Motor neuron (in vitro differentiated cells): ENCODE results near the gene COX5B. TPM values are rescaled to one million over a fixed set of nuclear protein-coding genes. Genes with fewer than 3 reads are reported as not detected.
A peak's percentile ranks its signal among the peaks of the same experiment; 100 is the strongest.
"Not testable (repeated sequence)": the region's sequence is repeated elsewhere in the genome, so short reads cannot be mapped to it uniquely, and the experiment has no call there.

ENCODE experiments used
- ATAC-seq, 8 experiments: fragments of 200-7000 bp; cut with Tn5 transposase; replicated peaks in 6 of 8; 2 replicates each; pipeline ENCODE4 v1.8.0; 2021; ENCODE audit warnings: mild to moderate bottlenecking in 8 of 8, moderate library complexity in 8 of 8
- H3K27ac ChIP-seq, 2 donors: fragments of 250-450 bp; sonication (Bioruptor Pico); 2 replicates each; pipeline ENCODE4 v1.9.0; 2021; ENCODE audit warnings: antibody characterized with exemption in 2 of 2, mild to moderate bottlenecking in 2 of 2, moderate library complexity in 1 of 2
- H3K4me1 ChIP-seq, 2 donors: fragments of 250-450 bp; sonication (Bioruptor Pico); replicated peaks in 1 of 2; 2 replicates each; pipeline ENCODE4 v1.6.1; 2021; ENCODE audit warnings: antibody characterized with exemption in 2 of 2, mild to moderate bottlenecking in 2 of 2, moderate library complexity in 1 of 2
- H3K4me3 ChIP-seq, 5 donors: fragments of 250-450 bp; sonication (Bioruptor Pico); 2 replicates each; pipeline ENCODE4 v1.9.0; 2021; ENCODE audit warnings: antibody characterized with exemption in 5 of 5, mild to moderate bottlenecking in 5 of 5, moderate library complexity in 4 of 5
- WGBS, 10 experiments: fragments of 450-650 bp; shearing (Covaris generic); methylation state at CpG; one replicate each; pipeline ENCODE4 v1.0.0; 2022; 5-methylcytosine and 5-hydroxymethylcytosine counted together
- in situ Hi-C, 9 experiments: fragments of 400-800 bp; cut with MboI; loops; one replicate each; pipeline ENCODE4 v1.15.0; 2021; ENCODE audit warnings: low sequenced_read_pairs in 9 of 9, low pct_unique_long_range_greater_than_20kb in 2 of 9; ENCODE audit not compliant: unreplicated experiment in 9 of 9
- total RNA-seq, 8 experiments: library from RNA; unstranded; fragments of 300-600 nt; gene quantifications; 2 replicates each; pipeline versions ENCODE4 v1.2.3 to v1.2.4, GENCODE V29; 2022

COX5B gene
- total RNA-seq, 8 experiments from 2014 or later: 290 to 531 (median 349) TPM

DNA sequence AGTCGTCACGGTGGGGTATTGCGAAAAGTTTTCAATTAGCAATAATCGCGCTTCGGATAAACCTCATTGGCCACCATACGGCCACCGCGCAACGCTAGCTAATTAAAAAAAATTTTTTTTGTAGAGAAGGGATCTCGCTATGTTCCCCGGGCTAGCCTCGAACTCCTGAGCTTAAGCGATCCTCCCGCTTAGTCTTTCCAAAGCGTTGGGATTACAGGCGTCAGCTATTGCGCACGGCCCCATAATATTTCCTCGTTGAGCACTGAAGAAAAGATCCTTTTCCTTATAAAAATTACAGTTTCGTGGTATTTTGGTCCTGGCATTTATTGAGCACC, 18.7 kb downstream of the COX5B start:
- Histone ChIP-seq H3K4me3 (peak overlapping the region; percentile 60 to 94 (median 71)), H3K27ac (peak overlapping the region; percentile 86 to 91), H3K4me1 (peaks cover 8 to 14% of the 10 kb centered on the region in 2 donors)
- peak in 1 of 8 experiments; percentile 0 for ATAC-seq
- 0 to 27% (median 6%) methylated on average over 3 to 17 of the region's 21 CpGs for WGBS, 10 experiments
- in situ Hi-C loops: loop anchor here in 2 of 9 experiments (25.0 kb wide), 1 partner anchor 1602 kb away; no protein-coding TSS in a partner anchor

DNA sequence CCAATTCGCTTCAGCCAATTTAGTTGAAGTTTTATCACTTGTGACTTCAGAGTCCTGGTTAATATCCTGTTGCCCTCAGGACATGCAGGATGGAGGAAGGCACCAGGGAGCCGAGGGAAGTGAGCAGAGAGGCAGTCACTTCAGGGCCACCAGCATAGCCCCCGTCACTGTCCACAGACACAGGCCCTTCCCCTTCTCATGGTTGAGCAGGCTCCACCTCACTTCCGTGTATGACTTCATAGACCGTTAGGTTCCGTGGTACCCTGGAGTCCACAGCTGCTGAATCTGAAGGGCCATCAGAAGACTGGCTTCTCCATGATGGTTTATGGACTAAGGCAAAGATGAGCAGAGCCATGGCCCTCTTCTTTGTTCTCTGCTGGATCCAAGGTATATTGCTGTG, 23.6 kb downstream of the COX5B start, which contains the start of gene C2orf92:
TSS of gene C2orf92 (plus strand) at position 266 of the 400 bp plus-strand sequence. CDS start at position 342, 76 bp downstream.
- ATAC-seq: peak in 1 of 8 experiments; percentile 5
- Histone ChIP-seq H3K4me3 (no peak within 1 kb of the TSS), H3K4me1 (peaks cover 0 to 10% of the 10 kb centered on the region in 2 donors), H3K27ac (no peak within 1 kb of the TSS)
- 79 to 100% (median 93%) methylated on average over 1 to 6 of the region's 6 CpGs; no CpG with 5 or more reads in 4 of the 10 experiments for WGBS, 10 experiments
- in situ Hi-C loops: loop anchor here in 2 of 9 experiments (25.0 kb wide), 1 partner anchor 1607 kb away; no protein-coding TSS in a partner anchor

- ATAC-seq: no peak
- no peak overlapping the region for H3K27ac ChIP-seq
- H3K4me3 ChIP-seq: no peak overlapping the region
- in situ Hi-C loops: loop anchor here in 2 of 9 experiments (25.0 kb wide), 1 partner anchor 1608 kb away; no protein-coding TSS in a partner anchor
- H3K4me1 ChIP-seq: peaks cover 0 to 16% of the 10 kb centered on the region in 2 donors
- WGBS, 10 experiments: 80 to 100% (median 100%) methylated on average over 1 of the region's 1 CpG; no CpG with 5 or more reads in 4 of the 10 experiments
Observed at GRCh38 chr2:97670471-97670870, 24.6 kb downstream of the COX5B start.

- no peak for ATAC-seq
- WGBS, 10 experiments: 60 to 100% (median 100%) methylated on average over 1 to 3 of the region's 7 CpGs; no CpG with 5 or more reads in 2 of the 10 experiments
- Histone ChIP-seq H3K4me3 (no peak overlapping the region), H3K27ac (no peak overlapping the region), H3K4me1 (peaks cover 0 to 16% of the 10 kb centered on the region in 2 donors)
- in situ Hi-C loops: loop anchor here in 2 of 9 experiments (25.0 kb wide), 1 partner anchor 1609 kb away; no protein-coding TSS in a partner anchor
Observed at GRCh38 chr2:97671526-97671925, 25.7 kb downstream of the COX5B start.

DNA sequence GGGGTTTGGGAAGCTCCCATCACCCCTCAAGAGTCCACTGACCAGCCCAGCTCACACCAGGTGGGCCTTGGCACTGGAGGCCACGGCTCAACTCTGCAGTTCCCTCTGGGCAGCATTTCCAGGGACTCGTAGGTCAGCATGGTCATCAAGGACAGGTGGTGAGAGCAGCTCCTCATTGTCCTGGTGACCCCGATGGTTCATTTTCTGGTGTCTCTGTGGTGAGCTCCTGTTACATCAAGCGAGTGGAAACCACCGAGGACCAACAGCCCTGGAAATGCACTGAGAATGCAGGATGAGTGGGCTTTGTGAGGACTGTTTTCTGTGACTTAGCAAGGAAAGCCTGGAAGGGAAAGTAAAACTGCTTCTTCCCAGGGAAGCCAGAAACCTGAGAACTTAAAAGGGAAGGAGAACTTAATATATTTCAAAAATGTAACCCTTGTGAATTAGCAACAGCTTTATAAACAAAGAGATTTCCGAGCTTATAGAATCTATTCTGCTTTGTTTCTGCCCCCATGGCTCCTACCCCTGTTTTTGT, 26.8 kb downstream of the COX5B start:
- ATAC-seq, H3K4me3 ChIP-seq, H3K27ac ChIP-seq: not testable (repeated sequence)
- in situ Hi-C loops: loop anchor here in 2 of 9 experiments (25.0 kb wide), 1 partner anchor 1610 kb away; no protein-coding TSS in a partner anchor
- H3K4me1 ChIP-seq: peaks cover 0 to 16% of the 10 kb centered on the region in 2 donors
- 83 to 100% (median 100%) methylated on average over 1 to 2 of the region's 6 CpGs; no CpG with 5 or more reads in 6 of the 10 experiments for WGBS, 10 experiments

GRCh38 chr2:97673182-97673914, 27.5 kb downstream of the COX5B start:
- 80 to 100% (median 96%) methylated on average over 1 to 5 of the region's 9 CpGs; no CpG with 5 or more reads in 5 of the 10 experiments for WGBS, 10 experiments
- peak in 2 of 8 experiments; percentile 21 to 54 for ATAC-seq
- in situ Hi-C loops: loop anchor here in 2 of 9 experiments (25.0 kb wide), 1 partner anchor 1611 kb away; no protein-coding TSS in a partner anchor

GRCh38 chr2:97673915-97674283, 28.0 kb downstream of the COX5B start:
- in situ Hi-C loops: loop anchor here in 2 of 9 experiments (25.0 kb wide), 1 partner anchor 1612 kb away; no protein-coding TSS in a partner anchor
- 58 to 96% (median 82%) methylated on average over 1 to 6 of the region's 8 CpGs; no CpG with 5 or more reads in 2 of the 10 experiments for WGBS, 10 experiments
- no peak overlapping the region for H3K4me3 ChIP-seq

More at GRCh38 chr2:97673182-97673914, 27.5 kb downstream of the COX5B start:
- H3K27ac ChIP-seq: no peak overlapping the region
- H3K4me1 ChIP-seq: peaks cover 0 to 16% of the 10 kb centered on the region in 2 donors
- H3K4me3 ChIP-seq: no peak overlapping the region

GRCh38 chr2:97675430-97676113, 29.7 kb downstream of the COX5B start:
- in situ Hi-C loops: no loop called here
- H3K27ac ChIP-seq: no peak overlapping the region
- no peak overlapping the region for H3K4me3 ChIP-seq
- ATAC-seq: peak in 1 of 8 experiments; percentile 71
- peaks cover 0 to 16% of the 10 kb centered on the region in 2 donors for H3K4me1 ChIP-seq
- 7 to 89% (median 47%) methylated on average over 1 to 5 of the region's 5 CpGs for WGBS, 10 experiments

More at GRCh38 chr2:97673915-97674283, 28.0 kb downstream of the COX5B start:
- Histone ChIP-seq H3K4me1 (peaks cover 0 to 16% of the 10 kb centered on the region in 2 donors), H3K27ac (no peak overlapping the region)
- peak in 1 of 8 experiments; percentile 49 for ATAC-seq

DNA sequence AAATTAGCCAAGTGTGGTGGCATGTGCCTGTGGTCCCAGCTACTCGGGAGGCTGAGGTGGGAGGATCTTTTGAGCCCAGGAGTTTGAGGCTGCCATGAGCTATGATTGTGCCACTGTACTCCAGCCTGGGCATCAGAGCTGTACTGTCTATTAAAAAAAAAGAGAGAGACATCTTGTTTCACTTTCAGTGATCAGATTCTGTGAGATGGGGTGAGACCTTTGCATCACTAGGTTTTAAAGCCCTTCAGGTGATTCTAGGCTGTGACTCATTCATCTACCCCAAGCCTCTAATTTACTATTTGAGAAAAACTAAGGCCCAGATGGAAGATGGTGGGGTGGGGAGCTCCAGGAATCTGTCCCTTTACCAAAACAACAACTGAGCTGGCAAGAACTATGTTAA, 30.8 kb downstream of the COX5B start:
- in situ Hi-C loops: no loop called here
- peaks cover 0 to 16% of the 10 kb centered on the region in 2 donors for H3K4me1 ChIP-seq
- no peak overlapping the region for H3K4me3 ChIP-seq
- 89 to 100% (median 100%) methylated on average over 1 of the region's 1 CpG; no CpG with 5 or more reads in 7 of the 10 experiments for WGBS, 10 experiments
- no peak overlapping the region for H3K27ac ChIP-seq
- ATAC-seq: no peak

DNA sequence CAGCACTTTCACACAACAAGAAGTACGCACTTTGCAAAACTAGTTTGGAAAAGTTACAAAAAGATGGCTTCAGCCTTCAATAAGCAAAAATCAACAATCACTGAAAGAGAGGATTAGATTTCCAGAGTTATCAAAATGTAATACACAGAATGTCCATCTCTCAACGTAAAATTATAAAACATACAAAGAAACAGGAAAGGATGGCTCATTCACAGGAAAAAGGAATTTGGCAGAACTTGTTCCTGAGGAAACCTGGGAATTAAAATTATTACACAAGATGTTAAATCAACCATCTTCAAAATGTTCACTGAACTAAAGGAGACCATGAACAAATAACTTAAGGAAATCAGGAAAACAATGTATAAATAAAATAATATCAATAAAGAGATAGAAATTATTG, 31.6 kb downstream of the COX5B start:
- H3K4me3 ChIP-seq: no peak overlapping the region
- no peak for ATAC-seq
- no peak overlapping the region for H3K27ac ChIP-seq
- peaks cover 0 to 16% of the 10 kb centered on the region in 2 donors for H3K4me1 ChIP-seq
- WGBS, 10 experiments: 83 to 100% (median 96%) methylated on average over 1 to 2 of the region's 2 CpGs
- in situ Hi-C loops: no loop called here

GRCh38 chr2:97678298-97678697, 32.4 kb downstream of the COX5B start:
- no peak overlapping the region for H3K4me3 ChIP-seq
- WGBS, 10 experiments: 80 to 100% (median 100%) methylated on average over 1 of the region's 1 CpG; no CpG with 5 or more reads in 4 of the 10 experiments
- ATAC-seq: no peak
- no peak overlapping the region for H3K27ac ChIP-seq
- in situ Hi-C loops: no loop called here
- H3K4me1 ChIP-seq: peaks cover 0 to 16% of the 10 kb centered on the region in 2 donors

DNA sequence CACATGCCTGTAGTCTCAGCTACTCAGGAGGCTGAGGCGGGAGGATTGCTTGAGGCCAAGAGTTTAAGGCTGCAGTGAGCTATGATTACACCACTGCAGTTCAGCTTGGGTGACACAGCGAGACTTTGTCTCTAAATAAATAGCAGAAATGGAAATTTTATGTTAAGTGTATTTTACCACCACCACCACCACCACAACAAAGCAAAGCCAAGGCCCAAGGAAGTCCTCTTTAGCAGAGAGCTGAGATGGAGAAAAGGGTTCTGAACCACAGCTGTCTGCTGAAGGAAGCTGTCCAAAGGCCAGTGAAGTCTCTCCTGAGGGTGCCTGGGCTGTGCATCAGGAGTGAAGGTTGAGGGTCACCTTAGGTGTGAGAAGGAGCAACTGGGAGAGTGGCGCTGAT, 41.4 kb downstream of the COX5B start:
- in situ Hi-C loops, H3K27ac ChIP-seq, H3K4me1 ChIP-seq, H3K4me3 ChIP-seq, ATAC-seq: not testable (repeated sequence)
- WGBS, 10 experiments: 60 to 100% (median 84%) methylated on average over 1 to 2 of the region's 3 CpGs; no CpG with 5 or more reads in 6 of the 10 experiments
